Omental fat pad (tissue), 4 donors: ENCODE data around the gene FOXA3. TPM values are rescaled to one million over a fixed set of nuclear protein-coding genes. Genes with fewer than 3 reads are reported as not detected.

Experiments used
- ATAC-seq: fragments of 150-250 bp; one replicate; pipeline ENCODE4 v1.9.1; 2016; ENCODE audit warnings: mild to moderate bottlenecking, moderate library complexity; ENCODE audit not compliant: low FRiP score
- DNase-seq: peaks from one replicate; pipeline ENCODE4 v3.0.0-alpha.2; 2019; ENCODE audit warnings: low spot score
- total RNA-seq, 4 donors: library from RNA; depleted of rRNA; stranded (reverse); fragments of >200 nt; gene quantifications; one replicate each; pipeline ENCODE4 v1.1.0, GENCODE V29; 2016
- TF ChIP-seq, protein P1 (sequence below), 3 donors: fragments of 450-650 bp; IDR thresholded peaks; one replicate each; pipeline ENCODE4 v1.5.1; 2016 to 2017; ENCODE audit warnings: antibody characterized with exemption in 3 of 3, mild to moderate bottlenecking in 3 of 3, moderate library complexity in 2 of 3

The FOXA3 gene
- total RNA-seq, 4 donors from 2014 or later, result 0.38 to 0.79 TPM; not detected in 2

GRCh38 chr19:45817725-45818301, 46.3 kb upstream of the FOXA3 start:
- DNase-seq (no peak), ATAC-seq (no peak)
- TF ChIP-seq, protein P1, sequence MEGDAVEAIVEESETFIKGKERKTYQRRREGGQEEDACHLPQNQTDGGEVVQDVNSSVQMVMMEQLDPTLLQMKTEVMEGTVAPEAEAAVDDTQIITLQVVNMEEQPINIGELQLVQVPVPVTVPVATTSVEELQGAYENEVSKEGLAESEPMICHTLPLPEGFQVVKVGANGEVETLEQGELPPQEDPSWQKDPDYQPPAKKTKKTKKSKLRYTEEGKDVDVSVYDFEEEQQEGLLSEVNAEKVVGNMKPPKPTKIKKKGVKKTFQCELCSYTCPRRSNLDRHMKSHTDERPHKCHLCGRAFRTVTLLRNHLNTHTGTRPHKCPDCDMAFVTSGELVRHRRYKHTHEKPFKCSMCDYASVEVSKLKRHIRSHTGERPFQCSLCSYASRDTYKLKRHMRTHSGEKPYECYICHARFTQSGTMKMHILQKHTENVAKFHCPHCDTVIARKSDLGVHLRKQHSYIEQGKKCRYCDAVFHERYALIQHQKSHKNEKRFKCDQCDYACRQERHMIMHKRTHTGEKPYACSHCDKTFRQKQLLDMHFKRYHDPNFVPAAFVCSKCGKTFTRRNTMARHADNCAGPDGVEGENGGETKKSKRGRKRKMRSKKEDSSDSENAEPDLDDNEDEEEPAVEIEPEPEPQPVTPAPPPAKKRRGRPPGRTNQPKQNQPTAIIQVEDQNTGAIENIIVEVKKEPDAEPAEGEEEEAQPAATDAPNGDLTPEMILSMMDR (IDR thresholded peaks at IDR 0.05), result no peak

DNA sequence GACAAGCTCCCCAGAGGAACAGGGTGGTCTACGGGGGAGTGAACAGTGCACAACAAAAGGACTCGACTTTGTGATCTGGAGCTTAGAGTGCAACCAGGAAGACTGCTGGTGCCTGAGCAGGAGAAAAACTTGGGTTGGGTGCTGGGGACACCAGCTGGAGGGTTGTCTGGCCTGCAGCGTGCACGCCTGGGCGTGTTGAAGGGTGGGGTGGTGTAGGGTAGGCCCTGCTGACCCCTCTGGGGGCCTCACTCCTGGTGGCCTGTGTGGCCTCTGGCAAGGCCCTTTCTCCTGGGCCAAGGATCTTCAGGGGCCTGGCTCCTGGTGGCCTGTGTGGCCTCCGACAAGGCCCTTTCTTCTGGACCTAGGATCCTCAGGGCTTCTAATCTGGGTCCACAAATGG, 44.4 kb upstream of the FOXA3 start:
- TF ChIP-seq, protein P1 (IDR thresholded peaks at IDR 0.05), result no peak
- no peak for ATAC-seq
- DNase-seq, result no peak

- no peak for DNase-seq
- TF ChIP-seq, protein P1 (IDR thresholded peaks at IDR 0.05), result no peak
Observed at GRCh38 chr19:45820413-45821102, 43.6 kb upstream of the FOXA3 start.

GRCh38 chr19:45821103-45821521, 43.0 kb upstream of the FOXA3 start:
- DNase-seq, result no peak
- TF ChIP-seq, protein P1 (IDR thresholded peaks at IDR 0.05), result no peak
- ATAC-seq, result no peak

More at GRCh38 chr19:45820413-45821102, 43.6 kb upstream of the FOXA3 start:
- ATAC-seq, result no peak

- TF ChIP-seq, protein P1 (IDR thresholded peaks at IDR 0.05), result no peak
- DNase-seq (no peak), ATAC-seq (no peak)
Observed at GRCh38 chr19:45821570-45821969, 42.6 kb upstream of the FOXA3 start.

DNA sequence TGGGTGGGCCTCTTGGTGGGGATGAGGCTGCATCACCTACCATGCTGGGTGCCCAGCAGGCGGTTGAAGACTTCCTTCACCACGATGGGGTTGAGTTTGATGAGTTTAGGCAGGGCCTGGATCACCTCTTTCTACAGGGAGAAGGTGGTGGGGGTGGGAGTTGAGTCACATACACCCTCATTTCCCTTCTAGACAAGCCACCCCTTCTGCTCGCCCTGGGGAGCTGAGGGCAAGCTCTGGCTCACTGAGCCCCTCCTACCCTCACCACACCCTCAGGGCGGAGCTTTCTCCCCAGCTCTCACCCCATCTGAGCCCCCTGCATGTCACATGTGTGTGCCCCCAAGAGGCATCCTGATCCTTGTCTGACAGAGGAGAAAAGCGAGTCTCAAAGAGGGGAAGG, 41.4 kb upstream of the FOXA3 start:
- DNase-seq (no peak), ATAC-seq (no peak)
- TF ChIP-seq, protein P1 (IDR thresholded peaks at IDR 0.05), result no peak

- TF ChIP-seq, protein P1 (IDR thresholded peaks at IDR 0.05), result no peak
- no peak for DNase-seq
- ATAC-seq, result no peak
Observed at GRCh38 chr19:45823182-45823581, 40.9 kb upstream of the FOXA3 start.
